ENCODE results near the gene RHOXF2.
"Not testable (repeated sequence)": the region's sequence is repeated elsewhere in the genome, so short reads cannot be mapped to it uniquely, and the experiment has no call there.

The RHOXF2 gene

GRCh38 chrX:120145295-120145925 is 13.0 kb upstream of the RHOXF2 start:
- no peak overlapping the region for H3K4me3 ChIP-seq (ENCODE audit: low read length)
- H3K27me3 ChIP-seq (ENCODE audit: control insufficient read depth, insufficient read depth, low read length): no peaks in the 10 kb centered on the region
- no peaks in the 10 kb centered on the region for H3K9me3 ChIP-seq (ENCODE audit: control insufficient read depth, low read length)
- no peaks in the 10 kb centered on the region for H3K4me1 ChIP-seq (ENCODE audit: control insufficient read depth, insufficient read depth, low read length)
- no peak overlapping the region for H3K9ac ChIP-seq (ENCODE audit: low read length)
- no peaks in the 10 kb centered on the region for H3K36me3 ChIP-seq (ENCODE audit: control insufficient read depth, insufficient read depth, low read length)

GRCh38 chrX:120146323-120146722 is 12.1 kb upstream of the RHOXF2 start:
- H3K4me3 ChIP-seq (ENCODE audit: low read length); H3K27me3 ChIP-seq (ENCODE audit: control insufficient read depth, insufficient read depth, low read length); H3K9me3 ChIP-seq (ENCODE audit: control insufficient read depth, low read length); H3K36me3 ChIP-seq (ENCODE audit: control insufficient read depth, insufficient read depth, low read length); H3K9ac ChIP-seq (ENCODE audit: low read length); H3K4me1 ChIP-seq (ENCODE audit: control insufficient read depth, insufficient read depth, low read length): not testable (repeated sequence)

DNA sequence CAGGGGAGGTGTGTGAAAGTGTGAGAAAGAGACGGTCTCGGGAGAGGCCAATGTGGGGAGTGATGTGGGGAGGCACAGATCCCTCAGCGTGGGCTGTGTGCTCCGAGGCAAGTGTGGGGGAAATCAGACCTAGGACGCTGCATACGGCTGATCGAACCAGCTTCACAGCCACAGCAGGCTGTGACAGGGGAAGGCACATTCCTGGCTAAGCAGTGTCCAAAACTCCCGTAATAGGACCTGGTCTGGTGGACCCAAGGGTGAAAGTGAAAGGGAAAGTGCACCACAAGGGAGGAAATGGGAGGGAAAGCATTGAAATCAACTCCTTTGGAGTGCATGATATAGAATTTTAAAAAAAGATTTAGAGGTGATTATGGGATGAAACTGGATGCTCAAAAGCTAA is 10.9 kb upstream of the RHOXF2 start:
- Histone ChIP-seq H3K36me3 (ENCODE audit: control insufficient read depth, insufficient read depth, low read length) (no peaks in the 10 kb centered on the region), H3K4me1 (ENCODE audit: control insufficient read depth, insufficient read depth, low read length) (no peaks in the 10 kb centered on the region), H3K27me3 (ENCODE audit: control insufficient read depth, insufficient read depth, low read length) (no peaks in the 10 kb centered on the region), H3K4me3 (ENCODE audit: low read length) (no peak overlapping the region), H3K9ac (ENCODE audit: low read length) (no peak overlapping the region), H3K9me3 (ENCODE audit: control insufficient read depth, low read length) (no peaks in the 10 kb centered on the region)

- not testable (repeated sequence) for H3K9me3 ChIP-seq (ENCODE audit: control insufficient read depth, low read length); H3K4me1 ChIP-seq (ENCODE audit: control insufficient read depth, insufficient read depth, low read length); H3K27me3 ChIP-seq (ENCODE audit: control insufficient read depth, insufficient read depth, low read length); H3K4me3 ChIP-seq (ENCODE audit: low read length); H3K36me3 ChIP-seq (ENCODE audit: control insufficient read depth, insufficient read depth, low read length); H3K9ac ChIP-seq (ENCODE audit: low read length)
Observed at GRCh38 chrX:120150109-120150744, 8.2 kb upstream of the RHOXF2 start.

- not testable (repeated sequence) for H3K27me3 ChIP-seq (ENCODE audit: control insufficient read depth, insufficient read depth, low read length); H3K36me3 ChIP-seq (ENCODE audit: control insufficient read depth, insufficient read depth, low read length); H3K9ac ChIP-seq (ENCODE audit: low read length)
Observed at GRCh38 chrX:120159086-120159485, 673 bp downstream of the RHOXF2 start.

DNA sequence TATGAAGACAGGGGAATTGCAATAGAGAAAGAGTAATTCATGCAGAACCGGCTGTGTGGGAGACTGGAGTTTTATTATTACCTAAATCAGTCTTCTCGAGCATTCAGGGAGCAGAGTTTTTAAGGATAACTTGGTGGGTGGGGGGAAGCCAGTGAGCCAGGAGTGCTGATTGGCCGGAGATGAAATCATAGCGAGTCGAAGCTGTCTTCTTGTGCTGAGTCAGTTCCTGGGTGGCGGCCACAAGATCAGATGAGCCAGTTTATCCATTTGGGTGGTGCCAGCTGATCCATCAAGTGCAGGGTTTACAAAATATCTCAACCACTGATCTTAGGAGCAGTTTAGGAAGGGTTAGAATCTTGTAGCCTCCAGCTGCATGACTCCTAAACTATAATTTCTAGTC is 34.8 kb downstream of the RHOXF2 start:
- not testable (repeated sequence) for H3K9me3 ChIP-seq (ENCODE audit: control insufficient read depth, low read length); H3K4me1 ChIP-seq (ENCODE audit: control insufficient read depth, insufficient read depth, low read length); H3K27me3 ChIP-seq (ENCODE audit: control insufficient read depth, insufficient read depth, low read length); H3K9ac ChIP-seq (ENCODE audit: low read length); H3K4me3 ChIP-seq (ENCODE audit: low read length); H3K36me3 ChIP-seq (ENCODE audit: control insufficient read depth, insufficient read depth, low read length)

More at GRCh38 chrX:120159086-120159485, 673 bp downstream of the RHOXF2 start:
- not testable (repeated sequence) for H3K4me1 ChIP-seq (ENCODE audit: control insufficient read depth, insufficient read depth, low read length); H3K4me3 ChIP-seq (ENCODE audit: low read length); H3K9me3 ChIP-seq (ENCODE audit: control insufficient read depth, low read length)

GRCh38 chrX:120193720-120194119 is 35.3 kb downstream of the RHOXF2 start:
- not testable (repeated sequence) for H3K4me1 ChIP-seq (ENCODE audit: control insufficient read depth, insufficient read depth, low read length); H3K9ac ChIP-seq (ENCODE audit: low read length); H3K36me3 ChIP-seq (ENCODE audit: control insufficient read depth, insufficient read depth, low read length); H3K9me3 ChIP-seq (ENCODE audit: control insufficient read depth, low read length); H3K27me3 ChIP-seq (ENCODE audit: control insufficient read depth, insufficient read depth, low read length); H3K4me3 ChIP-seq (ENCODE audit: low read length)

GRCh38 chrX:120195786-120196185 is 37.4 kb downstream of the RHOXF2 start:
- H3K9me3 ChIP-seq (ENCODE audit: control insufficient read depth, low read length); H3K4me3 ChIP-seq (ENCODE audit: low read length); H3K4me1 ChIP-seq (ENCODE audit: control insufficient read depth, insufficient read depth, low read length): not testable (repeated sequence)

GRCh38 chrX:120196626-120197283 is 38.3 kb downstream of the RHOXF2 start:
- H3K4me1 ChIP-seq (ENCODE audit: control insufficient read depth, insufficient read depth, low read length); H3K9ac ChIP-seq (ENCODE audit: low read length); H3K9me3 ChIP-seq (ENCODE audit: control insufficient read depth, low read length); H3K27me3 ChIP-seq (ENCODE audit: control insufficient read depth, insufficient read depth, low read length); H3K36me3 ChIP-seq (ENCODE audit: control insufficient read depth, insufficient read depth, low read length); H3K4me3 ChIP-seq (ENCODE audit: low read length): not testable (repeated sequence)

More at GRCh38 chrX:120195786-120196185, 37.4 kb downstream of the RHOXF2 start:
- not testable (repeated sequence) for H3K27me3 ChIP-seq (ENCODE audit: control insufficient read depth, insufficient read depth, low read length); H3K9ac ChIP-seq (ENCODE audit: low read length); H3K36me3 ChIP-seq (ENCODE audit: control insufficient read depth, insufficient read depth, low read length)

GRCh38 chrX:120200851-120201250 is 42.4 kb downstream of the RHOXF2 start:
- Histone ChIP-seq H3K4me3 (ENCODE audit: low read length) (no peak overlapping the region), H3K36me3 (ENCODE audit: control insufficient read depth, insufficient read depth, low read length) (no peaks in the 10 kb centered on the region), H3K4me1 (ENCODE audit: control insufficient read depth, insufficient read depth, low read length) (no peaks in the 10 kb centered on the region), H3K9ac (ENCODE audit: low read length) (no peak overlapping the region), H3K9me3 (ENCODE audit: control insufficient read depth, low read length) (no peaks in the 10 kb centered on the region), H3K27me3 (ENCODE audit: control insufficient read depth, insufficient read depth, low read length) (no peaks in the 10 kb centered on the region)

DNA sequence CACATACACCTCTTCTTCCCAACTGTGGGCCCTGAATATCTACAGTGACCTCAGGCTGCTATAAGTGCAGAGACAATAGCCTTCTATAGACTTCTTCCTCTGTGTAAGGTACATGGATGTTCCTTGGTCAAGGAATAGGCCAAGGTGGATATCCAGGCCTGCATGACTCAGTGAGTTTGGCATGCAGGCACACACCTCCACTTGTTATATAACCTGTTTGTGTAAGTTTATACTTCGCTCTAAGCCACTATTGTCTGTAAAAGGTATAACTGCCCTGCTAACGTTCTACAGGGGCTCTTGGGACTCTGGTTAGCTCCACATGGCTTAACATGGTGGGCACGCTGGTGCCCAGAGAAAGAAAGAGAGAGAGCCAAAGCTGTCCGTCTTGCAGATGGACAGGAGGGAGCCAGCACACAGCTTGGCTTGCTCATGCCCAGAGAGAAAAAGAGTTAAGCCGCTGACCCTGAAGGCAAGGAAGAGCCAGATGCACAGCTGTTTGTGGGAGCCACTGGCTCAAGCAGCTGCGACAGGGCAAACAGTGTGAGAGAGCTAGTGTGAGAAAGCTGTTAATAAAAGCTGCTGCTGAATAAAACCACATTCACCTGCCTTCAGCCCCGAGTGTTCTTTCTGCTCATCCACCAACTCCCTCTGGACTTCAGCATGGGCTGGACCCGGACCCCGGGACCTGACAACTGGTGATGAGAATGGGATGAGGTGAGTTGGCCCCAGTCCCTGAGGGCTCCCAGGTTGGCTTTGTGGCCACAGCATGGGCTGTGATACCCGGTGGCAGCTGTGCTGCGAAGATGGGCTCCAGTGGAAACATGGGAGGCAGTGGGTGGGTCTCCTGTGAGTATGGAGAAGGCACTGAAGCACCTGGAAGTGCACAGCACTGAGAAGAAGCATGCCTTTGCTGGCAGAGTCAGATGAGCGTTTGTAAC is 47.7 kb downstream of the RHOXF2 start:
- Histone ChIP-seq H3K4me1 (ENCODE audit: control insufficient read depth, insufficient read depth, low read length) (no peaks in the 10 kb centered on the region), H3K9ac (ENCODE audit: low read length) (no peak overlapping the region), H3K36me3 (ENCODE audit: control insufficient read depth, insufficient read depth, low read length) (no peaks in the 10 kb centered on the region), H3K27me3 (ENCODE audit: control insufficient read depth, insufficient read depth, low read length) (no peaks in the 10 kb centered on the region), H3K9me3 (ENCODE audit: control insufficient read depth, low read length) (no peaks in the 10 kb centered on the region), H3K4me3 (ENCODE audit: low read length) (no peak overlapping the region)

Measured in mucosa of stomach (tissue), 1 donor.